ENCODE results near the gene GCNT2. TPM values are rescaled to one million over a fixed set of nuclear protein-coding genes. Genes with fewer than 3 reads are reported as not detected.

GCNT2 gene
- total RNA-seq, 4 donors from 2014 or later = 12.4 to 92.5 (median 77.0) TPM

GRCh38 chr6:10557913-10558312 lies 36.8 kb downstream of the GCNT2 start:
- peak overlapping the region in 1 of 4 donors; percentile 45 for H3K4me3 ChIP-seq
- no peaks in the 10 kb centered on the region for H3K9me3 ChIP-seq
- no peak for DNase-seq
- TF ChIP-seq POLR2A (IDR thresholded peaks at IDR 0.05) (no peak), CTCF (IDR thresholded peaks at IDR 0.05) (no peak)
- no peaks in the 10 kb centered on the region for H3K27me3 ChIP-seq
- peak overlapping the region in 2 of 4 donors; percentile 55 to 76 for H3K27ac ChIP-seq
- no peaks in the 10 kb centered on the region for H3K36me3 ChIP-seq
- peaks cover 0 to 32% (median 0%) of the 10 kb centered on the region in 4 donors for H3K4me1 ChIP-seq

GRCh38 chr6:10558565-10558964 lies 37.4 kb downstream of the GCNT2 start:
- peak overlapping the region in 2 of 4 donors; percentile 55 to 76 for H3K27ac ChIP-seq
- H3K9me3 ChIP-seq = no peaks in the 10 kb centered on the region
- no peaks in the 10 kb centered on the region for H3K36me3 ChIP-seq
- H3K4me3 ChIP-seq = peak overlapping the region in 2 of 4 donors; percentile 20 to 45
- peak in 2 of 3 donors; percentile 63 to 65 for DNase-seq
- no peak for TF ChIP-seq POLR2A (IDR thresholded peaks at IDR 0.05)
- no peak for TF ChIP-seq CTCF (IDR thresholded peaks at IDR 0.05)
- H3K4me1 ChIP-seq = peaks cover 0 to 26% (median 0%) of the 10 kb centered on the region in 4 donors
- no peaks in the 10 kb centered on the region for H3K27me3 ChIP-seq

GRCh38 chr6:10559522-10560152 lies 38.5 kb downstream of the GCNT2 start:
- H3K27me3 ChIP-seq = no peaks in the 10 kb centered on the region
- H3K9me3 ChIP-seq = no peaks in the 10 kb centered on the region
- peaks cover 0 to 26% (median 0%) of the 10 kb centered on the region in 4 donors for H3K4me1 ChIP-seq
- TF ChIP-seq POLR2A (IDR thresholded peaks at IDR 0.05) (no peak), CTCF (IDR thresholded peaks at IDR 0.05) (no peak)
- H3K36me3 ChIP-seq = no peaks in the 10 kb centered on the region
- H3K4me3 ChIP-seq = peak overlapping the region in 1 of 4 donors; percentile 45
- no peak for DNase-seq
- H3K27ac ChIP-seq = peak overlapping the region in 1 of 4 donors; percentile 76

GRCh38 chr6:10561611-10562199 lies 40.6 kb downstream of the GCNT2 start:
- no peak for DNase-seq
- Histone ChIP-seq H3K4me3 (no peak overlapping the region), H3K4me1 (peaks cover 0 to 11% (median 0%) of the 10 kb centered on the region in 4 donors), H3K36me3 (no peaks in the 10 kb centered on the region), H3K9me3 (no peaks in the 10 kb centered on the region), H3K27me3 (no peaks in the 10 kb centered on the region), H3K27ac (peak overlapping the region in 1 of 4 donors; percentile 76)
- TF ChIP-seq POLR2A (IDR thresholded peaks at IDR 0.05) (no peak), CTCF (IDR thresholded peaks at IDR 0.05) (no peak)

- no peak for TF ChIP-seq CTCF (IDR thresholded peaks at IDR 0.05)
- no peak for TF ChIP-seq POLR2A (IDR thresholded peaks at IDR 0.05)
- no peaks in the 10 kb centered on the region for H3K27me3 ChIP-seq
- no peaks in the 10 kb centered on the region for H3K9me3 ChIP-seq
- DNase-seq = no peak
- no peaks in the 10 kb centered on the region for H3K36me3 ChIP-seq
- peaks cover 0 to 9% (median 0%) of the 10 kb centered on the region in 4 donors for H3K4me1 ChIP-seq
- H3K27ac ChIP-seq = peak overlapping the region in 2 of 4 donors; percentile 33 to 54
- H3K4me3 ChIP-seq = no peak overlapping the region
These were observed 44.0 kb downstream of the GCNT2 start for GRCh38 chr6:10564975-10565673.

All from Peyer's patch (tissue), 4 donors.